Prostate gland (tissue), 2 donors: ENCODE measurements around the gene DLGAP1.

Experiments used
- POLR2A ChIP-seq: fragments of 450-650 bp; IDR thresholded peaks from one replicate; pipeline ENCODE4 v1.6.1; 2016; ENCODE audit warnings: antibody characterized with exemption, mild to moderate bottlenecking
- POLR2AphosphoS5 ChIP-seq: sonication (generic); formaldehyde crosslinking; IDR thresholded peaks from one replicate; pipeline ENCODE4 v1.6.1; 2017; ENCODE audit warnings: antibody characterized with exemption
- TF ChIP-seq, protein P1 (sequence below), 4 experiments: fragments of 200-600 bp in 2 of 4; fragments of 450-650 bp in 2 of 4; sonication (generic) in 2 of 4; IDR thresholded peaks; 1 replicate in 3 of 4; 2 replicates in 1 of 4; pipeline ENCODE4 v1.5.1; 2016 to 2019; ENCODE audit warnings: antibody characterized with exemption in 4 of 4, mild to moderate bottlenecking in 2 of 4, moderate library complexity in 2 of 4

DNA sequence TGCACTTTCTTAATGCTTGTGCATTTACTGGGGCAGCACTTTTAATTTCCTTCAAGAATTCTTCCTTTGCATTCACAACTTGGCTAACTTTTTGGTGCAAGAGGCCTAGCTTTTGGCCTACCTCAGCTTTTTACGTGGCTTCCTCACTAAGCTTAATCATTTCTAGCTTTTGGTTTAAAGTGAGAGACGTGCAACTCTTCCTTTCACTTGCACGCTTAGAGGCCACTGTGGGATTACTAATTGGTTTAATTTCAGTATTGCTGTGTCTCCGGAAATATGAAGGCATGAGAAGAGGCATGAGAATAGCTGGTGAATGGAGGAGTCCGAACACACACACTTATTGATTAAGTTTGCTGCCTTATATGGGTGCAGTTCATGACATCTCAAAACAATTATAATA lies 354.1 kb downstream of the DLGAP1 start:
- TF ChIP-seq, protein P1, sequence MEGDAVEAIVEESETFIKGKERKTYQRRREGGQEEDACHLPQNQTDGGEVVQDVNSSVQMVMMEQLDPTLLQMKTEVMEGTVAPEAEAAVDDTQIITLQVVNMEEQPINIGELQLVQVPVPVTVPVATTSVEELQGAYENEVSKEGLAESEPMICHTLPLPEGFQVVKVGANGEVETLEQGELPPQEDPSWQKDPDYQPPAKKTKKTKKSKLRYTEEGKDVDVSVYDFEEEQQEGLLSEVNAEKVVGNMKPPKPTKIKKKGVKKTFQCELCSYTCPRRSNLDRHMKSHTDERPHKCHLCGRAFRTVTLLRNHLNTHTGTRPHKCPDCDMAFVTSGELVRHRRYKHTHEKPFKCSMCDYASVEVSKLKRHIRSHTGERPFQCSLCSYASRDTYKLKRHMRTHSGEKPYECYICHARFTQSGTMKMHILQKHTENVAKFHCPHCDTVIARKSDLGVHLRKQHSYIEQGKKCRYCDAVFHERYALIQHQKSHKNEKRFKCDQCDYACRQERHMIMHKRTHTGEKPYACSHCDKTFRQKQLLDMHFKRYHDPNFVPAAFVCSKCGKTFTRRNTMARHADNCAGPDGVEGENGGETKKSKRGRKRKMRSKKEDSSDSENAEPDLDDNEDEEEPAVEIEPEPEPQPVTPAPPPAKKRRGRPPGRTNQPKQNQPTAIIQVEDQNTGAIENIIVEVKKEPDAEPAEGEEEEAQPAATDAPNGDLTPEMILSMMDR (IDR thresholded peaks at IDR 0.05) = no peak
- TF ChIP-seq POLR2AphosphoS5 (no peak), POLR2A (no peak)
